ENCODE data around the gene SLIRP.
"Not testable (repeated sequence)": the region's sequence is repeated elsewhere in the genome, so short reads cannot be mapped to it uniquely, and the experiment has no call there.

SLIRP gene

DNA sequence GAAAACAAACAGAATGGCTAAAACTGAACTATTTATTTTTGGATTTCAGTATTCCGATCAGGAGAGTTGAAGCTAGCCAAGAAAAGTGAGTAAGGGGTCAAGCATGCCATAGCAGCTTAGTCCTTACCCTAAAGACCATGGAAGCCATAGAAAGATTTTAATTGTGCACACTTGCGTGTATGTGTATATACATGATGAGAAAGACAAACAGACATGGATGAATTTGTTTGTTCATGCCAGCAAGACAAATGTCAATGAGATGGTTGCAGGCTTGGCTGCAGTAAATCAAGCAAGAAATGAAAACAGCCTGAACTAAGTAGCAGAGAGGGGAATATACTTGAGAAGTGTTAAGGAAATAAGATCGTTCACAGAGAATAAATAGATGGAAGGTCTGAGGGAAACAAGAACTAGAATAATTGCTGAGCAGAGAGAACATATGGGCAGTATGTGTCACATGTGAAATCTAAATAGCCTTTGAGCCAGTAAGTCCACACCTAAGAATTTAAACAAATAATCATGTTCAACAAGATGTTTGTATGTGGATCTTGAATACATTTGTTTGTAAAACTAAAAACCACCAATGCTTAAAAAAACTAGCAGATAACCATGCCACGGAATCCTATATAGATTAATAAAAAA lies 38.3 kb downstream of the SLIRP start:
- no peak for DNase-seq

DNA sequence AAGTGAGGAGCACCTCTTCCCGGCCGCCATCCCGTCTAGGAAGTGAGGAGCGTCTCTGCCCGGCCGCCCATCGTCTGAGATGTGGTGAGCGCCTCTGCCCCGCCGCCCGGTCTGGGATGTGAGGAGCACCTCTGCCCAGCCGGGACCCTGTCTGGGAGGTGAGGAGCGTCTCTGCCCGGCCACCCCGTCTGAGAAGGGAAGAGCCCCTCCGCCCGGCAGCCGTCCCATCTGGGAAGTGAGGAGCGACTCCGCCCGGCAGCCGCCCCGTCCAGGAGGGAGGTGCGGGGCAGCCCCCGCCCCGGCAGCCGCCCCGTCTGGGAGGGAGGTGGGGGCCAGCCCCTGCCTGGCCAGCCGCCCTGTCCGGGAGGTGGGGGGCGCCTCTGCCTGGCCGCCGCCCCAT lies 39.5 kb downstream of the SLIRP start:
- not testable (repeated sequence) for DNase-seq

DNA sequence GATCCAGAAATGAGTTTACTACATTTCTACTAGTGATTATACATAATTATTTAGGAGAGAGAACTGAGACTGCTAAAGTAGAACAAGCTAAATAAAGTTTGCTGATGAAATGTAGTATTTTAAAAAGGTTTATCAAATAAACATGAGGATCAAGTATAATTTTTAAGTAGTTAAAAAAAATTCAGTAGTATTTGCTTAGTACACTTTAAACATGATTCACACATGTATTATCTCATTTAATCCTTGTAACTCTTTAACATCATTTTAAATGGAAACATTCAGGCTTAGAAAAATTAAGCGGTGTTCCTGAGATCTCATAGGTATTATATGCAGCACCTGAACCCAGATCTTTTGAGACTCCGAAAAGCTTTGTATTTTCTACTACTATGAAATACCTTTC lies 44.4 kb downstream of the SLIRP start:
- no peak for DNase-seq

DNA sequence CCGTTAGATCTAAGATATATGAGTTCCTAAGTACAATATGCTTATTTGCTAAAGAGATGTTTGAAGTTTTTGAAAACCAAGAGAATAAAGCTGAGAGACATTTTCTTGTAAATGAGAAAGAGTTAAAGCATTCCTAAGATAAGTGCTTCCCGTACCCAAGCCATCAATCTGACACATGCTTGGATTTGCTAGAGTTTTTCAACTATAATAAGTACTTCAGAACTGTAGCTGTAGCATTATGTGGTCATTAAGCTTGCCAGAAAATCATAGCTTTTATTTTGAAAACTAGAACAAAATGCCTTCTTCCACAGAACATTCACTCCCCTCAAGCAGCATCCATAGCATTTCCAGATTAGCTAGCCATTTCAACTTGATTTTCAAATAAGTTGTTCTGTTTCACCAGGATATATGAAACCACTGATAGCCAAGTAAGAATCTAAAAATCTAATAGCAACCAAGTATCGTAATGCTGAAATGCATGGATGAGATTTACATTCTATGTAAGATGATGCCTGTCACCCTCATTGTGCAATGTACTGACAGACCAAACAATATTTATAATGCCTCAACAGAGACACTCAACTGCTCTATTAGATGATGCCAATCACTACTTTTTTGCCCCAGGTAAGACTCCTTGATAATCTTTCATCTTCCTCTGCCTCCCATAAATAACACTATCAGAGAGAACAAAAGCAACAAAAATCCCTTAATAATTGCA lies 45.1 kb downstream of the SLIRP start:
- DNase-seq, result no peak

DNA sequence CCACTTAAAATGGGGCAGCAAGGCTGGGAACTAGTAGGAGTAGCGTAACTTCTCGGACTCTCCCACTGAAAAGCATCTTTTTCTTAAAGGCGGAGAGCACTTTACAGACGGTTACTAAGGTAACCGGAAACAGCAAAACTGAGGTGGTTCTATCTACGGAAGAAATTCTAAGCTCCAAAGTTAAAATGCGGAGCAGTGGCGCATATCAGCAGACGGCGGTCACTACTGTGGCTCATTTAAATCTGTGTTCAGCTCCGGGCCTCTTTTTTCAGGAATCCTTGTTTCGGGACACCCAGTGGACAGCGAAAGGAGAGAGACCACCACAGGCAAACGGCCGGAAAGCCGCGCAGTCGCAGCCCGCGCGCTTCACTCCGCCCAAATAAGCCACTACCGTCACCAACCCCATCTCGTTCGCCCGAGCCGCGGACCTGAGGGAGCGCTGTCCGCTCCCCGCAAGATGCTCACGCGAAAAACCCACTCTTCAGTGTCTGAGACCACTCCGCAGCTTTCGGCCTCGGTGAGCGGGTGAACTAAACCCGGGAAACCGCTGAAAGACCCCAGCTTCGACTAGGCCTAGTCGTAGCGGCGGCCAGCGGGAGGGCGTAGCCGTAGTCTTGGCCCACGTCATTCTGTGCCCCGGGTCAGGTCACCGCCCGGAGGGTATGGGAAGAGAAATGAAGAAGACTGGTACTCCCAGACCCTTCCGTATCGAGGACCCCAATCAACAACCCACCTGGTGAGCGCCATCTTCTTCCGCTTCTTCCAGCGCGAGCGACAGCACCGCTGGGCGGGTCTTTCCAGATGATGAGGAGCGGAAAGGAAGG lies 52.7 kb downstream of the SLIRP start, which contains the start of gene SNW1:
Gene SNW1, minus strand, starts transcription at position 776 of the 824 bp plus-strand sequence. Its CDS starts 29 bp downstream, at position 747.
- no peak for DNase-seq

DNA sequence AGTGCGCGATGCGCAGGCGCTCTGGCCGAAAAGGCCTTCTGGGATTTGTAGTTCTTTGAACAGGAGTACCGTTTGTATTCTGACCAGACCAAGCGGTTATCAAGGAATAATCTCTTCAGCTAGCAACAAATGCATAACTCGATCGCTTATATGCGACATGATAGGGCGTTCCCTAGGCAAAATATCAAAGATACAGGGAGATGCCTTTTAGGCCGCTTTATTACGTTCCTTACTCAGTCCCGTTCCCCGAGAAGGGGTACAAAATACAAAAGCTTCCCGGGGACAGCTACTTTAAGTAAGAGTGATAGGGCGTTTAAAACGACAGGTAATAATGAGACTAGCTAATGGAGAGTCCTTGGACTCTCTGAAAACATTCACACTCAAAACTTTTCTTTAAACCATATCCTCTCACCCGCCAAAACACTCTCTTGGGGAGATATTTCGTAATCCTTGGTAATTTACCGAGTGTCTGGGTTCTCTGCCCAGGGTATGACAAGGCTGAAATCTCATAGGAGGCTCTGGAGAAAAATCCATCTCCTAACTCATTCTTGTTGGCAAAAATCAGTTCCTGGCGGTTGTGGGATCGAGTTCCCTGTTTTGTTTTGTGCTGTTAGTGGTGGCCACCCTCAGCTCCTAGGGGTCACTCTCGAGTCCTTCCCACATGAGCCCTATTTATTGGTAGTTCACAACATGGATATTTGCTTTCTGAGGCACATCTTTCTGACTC lies 53.5 kb downstream of the SLIRP start:
- peak; percentile 89 for DNase-seq

DNA sequence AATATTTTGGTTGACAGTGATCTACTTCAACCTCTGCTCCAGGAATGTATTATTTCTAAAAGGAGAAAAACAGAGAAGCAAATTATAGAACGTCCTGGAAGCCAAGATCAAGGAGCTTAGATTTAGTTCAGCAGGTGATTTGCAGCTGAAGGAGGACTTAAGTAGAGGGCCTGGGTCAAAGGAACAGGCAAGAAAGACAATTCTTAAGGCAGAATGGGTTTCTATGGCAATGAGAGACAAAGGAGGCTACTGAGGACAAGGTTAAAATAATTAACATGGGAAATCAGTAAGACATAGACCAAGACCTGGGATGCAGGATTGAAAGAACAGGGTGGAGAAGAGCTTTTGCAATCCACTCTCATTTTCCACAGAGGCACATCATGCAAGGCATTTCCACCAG lies 55.4 kb downstream of the SLIRP start:
- DNase-seq, result no peak

DNA sequence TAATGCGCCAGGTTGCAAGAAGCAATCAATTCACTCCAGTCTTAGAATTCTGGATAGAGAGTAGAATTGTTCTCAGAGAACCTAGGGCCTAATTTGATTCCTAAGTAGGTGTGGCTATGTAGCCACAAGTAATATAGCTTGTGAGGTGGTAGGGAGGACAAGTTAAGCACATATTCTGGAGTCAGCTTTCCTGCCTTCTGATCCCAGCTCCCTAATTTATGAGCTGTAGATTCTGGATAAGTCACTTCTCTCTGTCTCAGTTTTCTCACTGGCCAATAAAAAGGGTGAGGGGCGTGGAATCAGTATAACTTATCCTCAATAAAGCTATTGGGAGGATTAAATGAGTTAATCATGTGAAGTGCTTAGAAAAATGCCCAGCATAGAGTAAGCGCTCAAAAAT lies 56.1 kb downstream of the SLIRP start:
- no peak for DNase-seq

Measured in NCI-H748 treated with DMSO at 0.1 percent for 48 hours (cell line).